GM21360 (cell line): ENCODE results near the gene MUC5B.

Experiments used
- ATAC-seq: cut with Tn5 transposase; IDR thresholded peaks from one replicate; pipeline ENCODE4 v1.9.1; 2021; ENCODE audit warnings: mild to moderate bottlenecking, moderate library complexity; ENCODE audit not compliant: unreplicated experiment

Gene MUC5B

GRCh38 chr11:1219834-1220815 is 2.7 kb upstream of the MUC5B start:
- no peak for ATAC-seq

- ATAC-seq: no peak
Observed at GRCh38 chr11:1220941-1221721, 1.7 kb upstream of the MUC5B start.

- ATAC-seq: no peak
Observed at GRCh38 chr11:1221848-1222311, 986 bp upstream of the MUC5B start.

- ATAC-seq: no peak
Observed at GRCh38 chr11:1223346-1224110, 662 bp downstream of the MUC5B start.

GRCh38 chr11:1224111-1224490 is 1.2 kb downstream of the MUC5B start:
- ATAC-seq: no peak

GRCh38 chr11:1224491-1225385 is 1.9 kb downstream of the MUC5B start:
- ATAC-seq: no peak

GRCh38 chr11:1225386-1226225 is 2.7 kb downstream of the MUC5B start:
- ATAC-seq: no peak

- ATAC-seq: no peak
Observed at GRCh38 chr11:1226226-1226985, 3.5 kb downstream of the MUC5B start.

GRCh38 chr11:1226986-1227550 is 4.2 kb downstream of the MUC5B start:
- ATAC-seq: no peak

- no peak for ATAC-seq
Observed at GRCh38 chr11:1227551-1228100, 4.8 kb downstream of the MUC5B start.

- ATAC-seq: no peak
Observed at GRCh38 chr11:1228101-1228821, 5.4 kb downstream of the MUC5B start.

GRCh38 chr11:1228921-1229451 is 6.1 kb downstream of the MUC5B start:
- ATAC-seq: no peak

- ATAC-seq: no peak
Observed at GRCh38 chr11:1229471-1230120, 6.7 kb downstream of the MUC5B start.

- no peak for ATAC-seq
Observed at GRCh38 chr11:1230121-1230455, 7.2 kb downstream of the MUC5B start.

GRCh38 chr11:1230456-1231395 is 7.9 kb downstream of the MUC5B start:
- no peak for ATAC-seq
